H1 (cell line): Measurements from ENCODE around the gene DDX31. TPM values are rescaled to one million over a fixed set of nuclear protein-coding genes. Genes with fewer than 3 reads are reported as not detected.

ENCODE experiments used
- EP300 ChIP-seq, 2 experiments: IDR thresholded peaks; 1 replicate in 1 of 2; 2 replicates in 1 of 2; pipeline ENCODE4 v1.6.1; 2011 to 2012; ENCODE audit warnings: low read depth in 2 of 2, low read length in 2 of 2, mild to moderate bottlenecking in 2 of 2, borderline replicate concordance in 1 of 2, inconsistent platforms in 1 of 2, moderate library complexity in 1 of 2
- JUND ChIP-seq: IDR thresholded peaks from 2 replicates; pipeline ENCODE4 v1.6.1; 2011; ENCODE audit warnings: mild to moderate bottlenecking, improper control_type of control experiment, low read length
- polyA plus RNA-seq, 7 experiments: library from polyadenylated mRNA; depleted of rRNA in 3 of 7; stranded (reverse) in 5 of 7; unstranded in 2 of 7; fragments of >200 nt in 5 of 7; fragments of 200-250 nt in 2 of 7; gene quantifications; 1 replicate in 5 of 7; 2 replicates in 1 of 7; 4 replicates in 1 of 7; pipeline versions ENCODE4 v1.2.1 to v1.2.3, GENCODE V29; 2011 to 2013; ENCODE audit warnings: missing spikeins in 2 of 7, mixed read lengths in 2 of 7
- total RNA-seq: library from RNA; stranded (reverse); fragmentation: NEBNext Ultra II Directional; extraction: Animal tissue kit (Norgen Biotek cat#: 25700); gene quantifications from 2 replicates; pipeline ENCODE4 v1.2.1, GENCODE V29; 2021

The DDX31 gene
- total and polyA plus RNA-seq, 2 of the 8 experiments (the other 6 are each of a cell fraction or from before 2014, with no cell fraction given): 9.5 to 23.7 TPM

- TF ChIP-seq EP300 (IDR thresholded peaks at IDR 0.05; ENCODE audit: borderline replicate concordance in 1 of 2, low read depth in 2 of 2, low read length in 2 of 2): no peak
- TF ChIP-seq JUND: no peak
Measured at GRCh38 chr9:132712753-132713152, 43.0 kb upstream of the DDX31 start (continued).
